NOMO-1 treated with DMSO at 0.1 percent for 48 hours (cell line): ENCODE results near the gene AGTPBP1.
"Not testable (repeated sequence)": the region's sequence is repeated elsewhere in the genome, so short reads cannot be mapped to it uniquely, and the experiment has no call there.

Experiments used
- DNase-seq: peaks from one replicate; lab custom pipeline; 2025; ENCODE audit not compliant: unreplicated experiment; lab: John Stamatoyannopoulos, UW

The AGTPBP1 gene

DNA sequence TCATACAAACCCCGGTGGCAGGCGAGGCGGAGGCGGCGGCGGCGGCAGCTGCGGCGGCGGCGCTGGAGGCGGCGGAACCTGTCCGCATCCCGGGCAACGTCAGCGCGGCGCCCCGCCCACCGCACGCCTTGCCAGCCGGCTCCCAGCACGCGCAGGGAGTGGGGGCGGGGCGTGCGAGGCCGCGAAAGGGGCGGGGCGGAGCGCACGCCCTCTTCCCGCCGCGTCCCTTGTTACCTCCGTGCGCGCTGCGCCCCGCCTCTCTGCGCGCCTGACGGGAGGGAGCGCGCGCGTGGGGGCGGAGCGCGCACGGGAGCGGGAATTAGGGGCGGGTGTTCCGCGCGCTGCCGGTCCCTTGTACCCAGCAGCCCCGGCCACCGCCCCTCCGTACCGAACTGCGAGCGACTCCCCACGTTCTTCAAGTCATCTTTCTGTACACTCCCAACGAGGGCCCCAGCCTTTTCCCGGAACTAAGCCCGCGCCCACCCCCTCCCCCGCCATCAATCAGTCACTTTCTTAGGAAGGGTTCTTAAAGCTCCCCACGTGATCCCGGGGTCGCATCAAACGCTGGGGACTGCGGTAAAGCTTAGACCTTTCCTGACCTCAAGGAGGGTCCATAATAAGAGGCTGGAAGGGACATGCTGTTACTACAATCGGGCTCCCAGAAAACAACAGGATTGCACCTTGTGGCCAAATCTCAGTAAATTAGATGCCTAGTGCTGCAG lies at the start of gene AGTPBP1:
TSS of gene AGTPBP1 (minus strand) at position 80 of the 722 bp plus-strand sequence. CDS start 29,421 bp downstream, outside the sequence.
- DNase-seq: peak; percentile 67

DNA sequence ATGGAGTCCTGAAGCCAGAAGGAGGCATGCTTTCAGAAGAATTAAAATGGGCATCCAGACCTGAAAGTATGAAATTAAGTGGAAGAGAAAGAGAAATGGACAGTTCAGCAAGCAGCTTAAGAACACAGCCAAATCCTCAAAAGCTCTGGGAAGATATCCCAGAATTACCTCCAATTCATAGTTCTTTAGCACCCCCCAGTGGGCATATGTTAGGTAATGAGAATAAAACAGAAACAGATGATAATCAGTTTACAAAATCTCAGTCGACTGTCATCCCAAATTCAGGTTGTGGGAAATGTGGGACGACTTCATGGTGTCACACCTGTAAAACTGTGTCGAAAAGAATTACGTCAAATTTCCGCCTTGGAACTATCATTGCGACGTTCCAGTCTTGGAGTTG lies 44.4 kb upstream of the AGTPBP1 start:
- not testable (repeated sequence) for DNase-seq

- DNase-seq: not testable (repeated sequence)
These were observed 32.1 kb upstream of the AGTPBP1 start for GRCh38 chr9:85773844-85774243.

DNA sequence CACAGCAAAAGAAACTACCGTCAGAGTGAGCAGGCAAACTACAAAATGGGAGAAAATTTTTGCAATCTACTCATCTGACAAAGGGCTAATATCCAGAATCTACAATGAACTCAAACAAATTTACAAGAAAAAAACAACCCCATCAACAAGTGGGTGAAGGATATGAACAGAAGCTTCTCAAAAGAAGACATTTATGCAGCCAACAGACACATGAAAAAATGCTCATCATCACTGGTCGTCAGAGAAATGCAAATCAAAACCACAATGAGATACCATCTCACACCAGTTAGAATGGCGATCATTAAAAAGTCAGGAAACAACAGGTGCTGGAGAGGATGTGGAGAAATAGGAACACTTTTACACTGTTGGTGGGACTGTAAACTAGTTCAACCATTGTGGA lies 20.0 kb upstream of the AGTPBP1 start:
- DNase-seq: not testable (repeated sequence)

DNA sequence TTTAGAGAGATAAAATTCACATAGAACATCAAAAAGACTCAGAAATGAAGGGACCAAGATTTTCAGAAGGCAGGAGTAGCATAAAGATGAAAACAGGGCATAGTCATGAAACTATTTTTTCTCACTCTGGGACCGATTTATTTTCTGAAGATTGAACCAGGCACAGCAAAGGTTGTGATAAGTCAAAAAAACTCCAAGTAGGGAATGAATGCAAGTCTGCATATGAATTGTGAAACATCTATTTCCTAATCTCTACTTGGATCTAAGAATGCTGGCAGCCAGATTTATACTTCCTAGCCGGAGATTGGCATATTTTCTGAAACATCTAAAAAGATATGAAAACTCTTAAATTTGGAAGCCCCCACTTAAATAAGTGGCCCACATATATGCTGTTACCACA lies 16.0 kb upstream of the AGTPBP1 start:
- not testable (repeated sequence) for DNase-seq

- DNase-seq: not testable (repeated sequence)
These were observed 14.5 kb upstream of the AGTPBP1 start for GRCh38 chr9:85756216-85756615.

GRCh38 chr9:85746309-85746708 lies 4.6 kb upstream of the AGTPBP1 start:
- DNase-seq: no peak

- no peak for DNase-seq
These were observed 3.4 kb upstream of the AGTPBP1 start for GRCh38 chr9:85745203-85745602.

DNA sequence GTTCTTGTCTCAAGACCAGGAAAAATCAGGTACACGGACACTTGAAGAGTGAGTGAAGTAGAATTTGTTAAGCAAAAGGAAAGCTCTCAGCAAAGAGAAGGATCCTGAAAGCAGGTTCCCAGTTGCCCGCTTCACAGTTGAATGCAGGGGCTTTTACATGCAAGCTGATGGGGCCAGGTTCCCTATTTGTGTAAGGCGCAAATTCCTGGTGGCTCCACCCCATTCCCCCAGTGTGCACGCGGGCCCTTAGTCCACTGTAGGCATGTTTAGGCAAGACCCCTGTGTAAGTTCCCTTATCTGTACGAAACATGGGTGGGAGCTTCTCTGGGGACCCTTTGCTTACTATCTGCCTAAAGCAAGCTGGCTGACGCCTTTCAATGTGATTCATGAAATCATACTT lies 2.7 kb upstream of the AGTPBP1 start:
- no peak for DNase-seq

GRCh38 chr9:85743275-85744128 lies 1.7 kb upstream of the AGTPBP1 start:
- peak; percentile 60 for DNase-seq

- peak; percentile 24 for DNase-seq
These were observed 813 bp upstream of the AGTPBP1 start for GRCh38 chr9:85742597-85742936.

DNA sequence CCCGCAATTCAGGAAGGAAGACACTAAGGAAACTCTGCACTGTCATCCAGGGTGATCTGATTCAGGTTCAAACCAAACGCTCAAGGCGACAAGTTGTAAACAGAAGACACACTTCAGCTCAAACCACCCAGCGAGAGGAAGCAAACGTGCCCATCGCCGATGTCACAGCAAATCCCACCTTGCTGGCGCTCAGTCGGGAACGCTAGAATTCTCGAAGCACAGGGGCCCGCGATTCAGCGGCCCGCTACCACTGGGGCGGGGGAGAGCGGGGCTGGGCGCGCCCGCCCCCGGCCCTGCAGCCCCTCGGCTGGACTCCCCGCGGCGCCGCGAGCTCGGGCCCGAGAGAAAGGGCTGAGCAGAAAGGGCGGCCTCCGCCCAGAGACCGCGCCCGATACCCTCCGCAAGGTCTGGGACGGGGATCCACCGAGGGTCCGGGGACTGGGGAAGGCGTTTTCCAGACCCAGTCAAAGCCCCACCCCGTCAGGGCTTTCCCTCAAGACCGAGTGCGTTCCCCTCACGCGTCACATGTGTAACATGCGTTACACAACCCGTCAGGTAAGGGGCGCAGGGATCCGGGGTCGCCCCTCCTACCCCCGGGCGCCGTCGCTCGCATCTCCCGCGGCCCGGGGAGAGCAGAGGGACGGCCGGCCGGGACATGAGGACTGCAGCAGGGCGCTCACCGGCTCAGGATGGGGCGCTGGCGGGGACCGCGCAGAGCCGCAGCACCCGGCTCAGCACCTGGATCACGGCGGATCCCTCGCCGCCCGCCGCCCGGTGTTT lies 469 bp downstream of the AGTPBP1 start:
- peak; percentile 73 for DNase-seq

GRCh38 chr9:85740787-85741094 lies 1.0 kb downstream of the AGTPBP1 start:
- DNase-seq: no peak

DNA sequence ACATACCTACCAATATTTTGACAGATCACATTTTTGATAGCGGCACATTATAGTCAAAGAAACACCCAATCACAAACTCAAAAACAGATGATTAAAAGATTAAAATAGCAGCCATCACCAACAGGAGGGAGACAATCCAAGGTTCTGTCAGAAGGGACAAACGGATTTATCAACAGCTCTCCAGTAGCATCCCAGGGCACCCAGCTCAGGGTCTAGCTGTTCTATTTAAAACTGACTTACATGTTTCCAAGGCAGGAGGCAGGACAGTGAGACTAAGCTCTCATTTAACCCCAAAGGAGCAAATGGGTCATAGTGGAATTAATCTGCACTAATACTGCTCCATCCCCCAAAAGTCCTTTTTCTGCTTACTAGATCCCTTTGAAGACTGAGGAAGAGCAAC lies 3.2 kb downstream of the AGTPBP1 start:
- DNase-seq: no peak

- no peak for DNase-seq
These were observed 4.1 kb downstream of the AGTPBP1 start for GRCh38 chr9:85737671-85738070.

GRCh38 chr9:85730916-85731630 lies 10.7 kb downstream of the AGTPBP1 start:
- peak; percentile 5 for DNase-seq

- peak; percentile 72 for DNase-seq
These were observed 11.9 kb downstream of the AGTPBP1 start for GRCh38 chr9:85729882-85730281.

DNA sequence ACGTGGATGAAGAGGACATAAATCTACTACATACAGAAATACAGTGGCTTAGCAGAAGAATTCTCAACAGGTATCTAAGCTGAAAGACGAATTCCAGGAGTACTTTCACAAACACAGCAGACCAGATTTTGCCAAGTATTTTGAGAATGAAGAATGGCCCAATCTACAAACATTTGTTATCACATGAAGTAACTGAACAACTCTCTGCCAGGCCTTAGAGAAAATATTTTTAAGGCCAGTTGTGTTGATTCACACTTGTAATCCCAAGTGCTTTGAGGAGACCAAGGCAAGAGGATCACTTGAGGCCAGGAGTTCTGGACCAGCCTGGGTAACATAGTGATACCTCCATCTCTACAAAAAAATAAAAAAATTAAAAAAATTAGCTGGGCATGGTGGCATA lies 14.3 kb downstream of the AGTPBP1 start:
- no peak for DNase-seq

DNA sequence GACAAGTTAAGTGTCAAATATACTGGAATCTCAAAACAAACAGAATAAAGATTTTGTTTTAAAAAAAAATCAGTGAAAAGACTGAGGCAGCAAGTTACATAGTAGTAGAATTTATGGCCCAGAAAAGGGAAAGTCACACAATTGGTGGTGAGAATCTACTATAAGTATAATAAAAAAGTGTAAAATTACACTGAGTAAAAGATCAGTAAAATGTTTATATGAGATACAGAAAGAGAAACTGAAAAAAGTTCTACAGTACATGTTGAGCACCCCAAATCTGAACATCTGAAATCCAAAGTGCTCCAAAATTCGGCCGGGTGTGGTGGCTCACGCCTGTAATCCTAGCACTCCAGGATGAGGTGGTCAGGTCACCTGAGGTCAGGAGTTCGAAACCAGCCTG lies 15.0 kb downstream of the AGTPBP1 start:
- no peak for DNase-seq

DNA sequence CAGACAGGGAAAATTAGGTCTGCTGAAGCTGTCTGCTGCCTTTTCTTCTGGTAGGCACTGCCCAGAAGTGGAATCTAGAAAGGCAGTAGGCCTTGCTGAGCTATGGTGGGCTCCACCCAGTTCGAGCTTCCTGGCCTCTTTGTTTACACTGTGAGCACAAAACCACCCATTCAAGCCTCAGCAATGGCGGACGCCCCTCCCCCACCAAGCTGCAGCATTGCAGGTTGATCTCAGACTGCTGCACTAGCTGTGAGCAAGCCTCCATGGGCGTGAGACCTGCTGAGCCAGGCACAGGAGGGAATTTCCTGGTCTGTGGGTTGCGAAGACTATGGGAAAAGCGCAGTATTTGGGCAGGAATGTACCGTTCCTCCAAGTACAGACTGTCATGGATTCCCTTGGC lies 18.5 kb downstream of the AGTPBP1 start:
- no peak for DNase-seq

GRCh38 chr9:85719411-85719810 lies 22.3 kb downstream of the AGTPBP1 start:
- not testable (repeated sequence) for DNase-seq
